DMS53 treated with DMSO at 0.1 percent for 48 hours (cell line): ENCODE measurements around the gene FBXO47.
"Not testable (repeated sequence)": the region's sequence is repeated elsewhere in the genome, so short reads cannot be mapped to it uniquely, and the experiment has no call there.

ENCODE experiments used
- DNase-seq: peaks from one replicate; lab custom pipeline; 2025; ENCODE audit not compliant: unreplicated experiment; lab: John Stamatoyannopoulos, UW

FBXO47 gene

GRCh38 chr17:38922538-38923297 is 44.5 kb downstream of the FBXO47 start:
- DNase-seq = no peak

- no peak for DNase-seq
Measured at GRCh38 chr17:38921756-38922411, 45.3 kb downstream of the FBXO47 start.

- DNase-seq = no peak
Measured at GRCh38 chr17:38920374-38921291, 46.6 kb downstream of the FBXO47 start.

- DNase-seq = no peak
Measured at GRCh38 chr17:38919316-38920078, 47.7 kb downstream of the FBXO47 start.

- DNase-seq = no peak
Measured at GRCh38 chr17:38918916-38919315, 48.3 kb downstream of the FBXO47 start.

- no peak for DNase-seq
Measured at GRCh38 chr17:38918129-38918913, 48.9 kb downstream of the FBXO47 start.

- no peak for DNase-seq
Measured at GRCh38 chr17:38917259-38917658, 49.9 kb downstream of the FBXO47 start.

- no peak for DNase-seq
Measured at GRCh38 chr17:38916771-38917170, 50.4 kb downstream of the FBXO47 start.

GRCh38 chr17:38915639-38915995 is 51.6 kb downstream of the FBXO47 start:
- DNase-seq = no peak

GRCh38 chr17:38914741-38915638 is 52.2 kb downstream of the FBXO47 start:
- DNase-seq = no peak

GRCh38 chr17:38912221-38912813 is 54.9 kb downstream of the FBXO47 start:
- DNase-seq = no peak

GRCh38 chr17:38911731-38912081 is 55.5 kb downstream of the FBXO47 start:
- DNase-seq = not testable (repeated sequence)

- DNase-seq = no peak
Measured at GRCh38 chr17:38911081-38911730, 56.0 kb downstream of the FBXO47 start.

GRCh38 chr17:38910325-38910724 is 56.9 kb downstream of the FBXO47 start:
- no peak for DNase-seq

- DNase-seq = no peak
Measured at GRCh38 chr17:38908676-38909181, 58.5 kb downstream of the FBXO47 start.

GRCh38 chr17:38907930-38908675 is 59.1 kb downstream of the FBXO47 start:
- no peak for DNase-seq

- DNase-seq = no peak
Measured at GRCh38 chr17:38906460-38907228, 60.6 kb downstream of the FBXO47 start.
